ENCODE results near the gene BEST4. TPM values are rescaled to one million over a fixed set of nuclear protein-coding genes. Genes with fewer than 3 reads are reported as not detected.

Gene BEST4
- total and polyA plus RNA-seq, 2 of the 13 experiments (the other 11 are each of a cell fraction or from before 2014, with no cell fraction given): 0.77 to 1.4 TPM

DNA sequence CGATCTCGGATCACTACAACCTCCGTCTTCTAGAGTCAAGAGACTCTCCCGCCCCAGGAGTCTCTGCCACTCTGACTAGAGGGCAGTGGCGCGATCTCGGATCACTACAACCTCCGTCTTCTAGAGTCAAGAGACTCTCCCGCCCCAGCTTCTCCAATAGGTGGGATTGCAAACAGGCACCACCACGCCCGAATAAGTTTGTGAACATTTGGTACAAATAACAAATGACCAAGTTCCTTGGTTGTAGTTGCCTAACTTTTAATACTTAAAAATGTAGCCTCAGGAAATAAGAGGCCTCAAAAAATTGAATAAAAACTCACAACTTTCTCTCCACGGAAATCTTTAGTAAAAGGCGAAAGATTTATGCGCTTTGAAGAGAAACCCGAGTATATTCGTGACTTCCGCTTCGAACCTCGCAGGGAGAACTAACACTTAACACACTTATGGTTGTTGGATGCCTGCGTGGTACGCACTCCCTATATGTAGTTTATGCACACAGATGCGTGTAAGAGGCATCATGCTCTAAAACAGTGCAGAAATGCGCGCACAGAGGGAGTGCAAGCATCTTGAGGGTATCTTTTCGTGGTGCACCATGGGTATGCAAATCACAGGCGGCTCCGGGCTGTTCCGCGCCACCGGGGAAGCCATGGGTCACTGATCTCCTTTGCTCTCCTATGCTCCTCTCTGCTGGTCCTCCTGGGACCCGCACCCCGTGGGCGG is 31.8 kb upstream of the BEST4 start (continued):
- TF ChIP-seq EP300 (IDR thresholded peaks at IDR 0.05; ENCODE audit: low read depth in 2 of 2, low read length in 2 of 2) (peak; percentile 64 to 75; a peak in 2 of 4 replicates), EP300 (CRISPR knock-in tag; IDR thresholded peaks at IDR 0.05; ENCODE audit: borderline replicate concordance) (peak; percentile 55), ZNF563 (CRISPR knock-in tag; IDR thresholded peaks at IDR 0.05) (no peak), ZNF841 (CRISPR knock-in tag; IDR thresholded peaks at IDR 0.05; ENCODE audit: borderline replicate concordance) (0 out of 2 replicates have a peak, but pooled peaks have one; percentile 54), ZNF781 (CRISPR knock-in tag; IDR thresholded peaks at IDR 0.05; ENCODE audit: borderline replicate concordance, not compliant biosample characterization) (peak; percentile 77), GATAD1 (CRISPR knock-in tag; IDR thresholded peaks at IDR 0.05) (peak; percentile 51; the same call in 1 of the 2 replicates), CEBPG (CRISPR knock-in tag; IDR thresholded peaks at IDR 0.05) (peak; percentile 50; the same call in 1 of the 2 replicates), ZNF414 (CRISPR knock-in tag; IDR thresholded peaks at IDR 0.05) (peak; percentile 67; the same call in 1 of the 2 replicates), ZNF615 (CRISPR knock-in tag; IDR thresholded peaks at IDR 0.05; ENCODE audit: borderline replicate concordance) (peak; percentile 60; the same call in 1 of the 2 replicates), ZNF652 (CRISPR knock-in tag; IDR thresholded peaks at IDR 0.05; ENCODE audit: borderline replicate concordance, low read depth) (0 out of 2 replicates have a peak, but pooled peaks have one; percentile 21), NR2F1 (CRISPR knock-in tag; IDR thresholded peaks at IDR 0.05) (peak in 1 of 2 experiments; percentile 46; a peak in 1 of 4 replicates), ZFP82 (CRISPR knock-in tag; IDR thresholded peaks at IDR 0.05; ENCODE audit: borderline replicate concordance) (no peak), PBX3 (CRISPR knock-in tag; IDR thresholded peaks at IDR 0.05; ENCODE audit: borderline replicate concordance) (no peak), CHCHD3 (CRISPR knock-in tag; IDR thresholded peaks at IDR 0.05) (no peak), IKZF4 (CRISPR knock-in tag; IDR thresholded peaks at IDR 0.05; ENCODE audit: borderline replicate concordance, low read depth, not compliant biosample characterization) (peak; percentile 86), POLR2AphosphoS2 (IDR thresholded peaks at IDR 0.05; ENCODE audit: low read depth, low read length) (peak; percentile 97), ZNF724P (CRISPR knock-in tag; IDR thresholded peaks at IDR 0.05; ENCODE audit: borderline replicate concordance) (peak; percentile 55; the same call in 1 of the 2 replicates), GATAD2A (CRISPR knock-in tag; IDR thresholded peaks at IDR 0.05) (peak; percentile 47; the same call in 1 of the 2 replicates), ZHX1 (CRISPR knock-in tag; IDR thresholded peaks at IDR 0.05; ENCODE audit: low read depth) (peak; percentile 51; the same call in 1 of the 2 replicates)
- TF ChIP-seq, protein P1, sequence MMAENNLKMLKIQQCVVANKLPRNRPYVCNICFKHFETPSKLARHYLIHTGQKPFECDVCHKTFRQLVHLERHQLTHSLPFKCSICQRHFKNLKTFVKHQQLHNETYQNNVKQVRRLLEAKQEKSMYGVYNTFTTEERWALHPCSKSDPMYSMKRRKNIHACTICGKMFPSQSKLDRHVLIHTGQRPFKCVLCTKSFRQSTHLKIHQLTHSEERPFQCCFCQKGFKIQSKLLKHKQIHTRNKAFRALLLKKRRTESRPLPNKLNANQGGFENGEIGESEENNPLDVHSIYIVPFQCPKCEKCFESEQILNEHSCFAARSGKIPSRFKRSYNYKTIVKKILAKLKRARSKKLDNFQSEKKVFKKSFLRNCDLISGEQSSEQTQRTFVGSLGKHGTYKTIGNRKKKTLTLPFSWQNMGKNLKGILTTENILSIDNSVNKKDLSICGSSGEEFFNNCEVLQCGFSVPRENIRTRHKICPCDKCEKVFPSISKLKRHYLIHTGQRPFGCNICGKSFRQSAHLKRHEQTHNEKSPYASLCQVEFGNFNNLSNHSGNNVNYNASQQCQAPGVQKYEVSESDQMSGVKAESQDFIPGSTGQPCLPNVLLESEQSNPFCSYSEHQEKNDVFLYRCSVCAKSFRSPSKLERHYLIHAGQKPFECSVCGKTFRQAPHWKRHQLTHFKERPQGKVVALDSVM (CRISPR knock-in tag; IDR thresholded peaks at IDR 0.05): peak; percentile 60

Measured in HepG2 (cell line).